ENCODE data around the gene NKTR. TPM values are rescaled to one million over a fixed set of nuclear protein-coding genes. Genes with fewer than 3 reads are reported as not detected.
A peak's percentile ranks its signal among the peaks of the same experiment; 100 is the strongest.

NKTR gene
- total and polyA plus RNA-seq, 9 of the 15 experiments (the other 6 are each of a cell fraction or from before 2014, with no cell fraction given): 19.7 to 123 (median 92.6) TPM

- TF ChIP-seq CHD7 (IDR thresholded peaks at IDR 0.05; ENCODE audit: low read depth, low read length) (no peak), STAG1 (CRISPR knock-in tag; IDR thresholded peaks at IDR 0.05; ENCODE audit: borderline replicate concordance) (no peak), TFE3 (CRISPR knock-in tag; IDR thresholded peaks at IDR 0.05) (no peak), CREB5 (CRISPR knock-in tag; IDR thresholded peaks at IDR 0.05) (no peak), PTRF (tag; IDR thresholded peaks at IDR 0.05) (no peak), MCM3 (IDR thresholded peaks at IDR 0.05) (no peak), TAF1 (IDR thresholded peaks at IDR 0.05; ENCODE audit: control insufficient read depth, extremely low read depth, insufficient read depth, low read length, severe bottlenecking) (peak; percentile 77), RBM14 (IDR thresholded peaks at IDR 0.05; ENCODE audit: borderline replicate concordance, insufficient read depth, low read depth, low read length) (no peak), SMARCA4 (IDR thresholded peaks at IDR 0.05) (peak; percentile 66)
Measured at GRCh38 chr3:42600111-42600957, at the start of gene NKTR (continued).

All from K562 (cell line).